H7 (cell line): ENCODE data around the gene CUX1. TPM values are rescaled to one million over a fixed set of nuclear protein-coding genes. Genes with fewer than 3 reads are reported as not detected.

Experiments used
- DNase-seq: peaks from one replicate; pipeline ENCODE4 v3.0.0; 2012
- H3K27me3 ChIP-seq: 2 replicates; pipeline ENCODE4 v1.6.0; 2011; ENCODE audit warnings: mild to moderate bottlenecking, low read length; ENCODE audit not compliant: control insufficient read depth, insufficient read depth
- H3K36me3 ChIP-seq: replicated peaks from 2 replicates; pipeline ENCODE4 v1.5.1; 2011; ENCODE audit warnings: low read length; ENCODE audit not compliant: control insufficient read depth, insufficient read depth
- H3K4me3 ChIP-seq: 2 replicates; pipeline ENCODE4 v1.5.1; 2011; ENCODE audit warnings: low read depth, mild to moderate bottlenecking, control low read depth, low read length, moderate library complexity; ENCODE audit not compliant: insufficient read depth
- total RNA-seq: library from RNA; depleted of rRNA; stranded (reverse); fragments of >200 nt; shearing (Covaris generic); gene quantifications from 2 replicates; pipeline ENCODE4 v1.2.3, GENCODE V29; 2014

CUX1 gene
- total RNA-seq, 1 experiment from 2014 or later = 28.2 TPM

GRCh38 chr7:102085218-102085772 is 267.9 kb downstream of the CUX1 start:
- H3K36me3 ChIP-seq = no peaks in the 10 kb centered on the region; the same call in 1 of the 2 replicates
- no peak for DNase-seq
- H3K27me3 ChIP-seq = no peaks in the 10 kb centered on the region
- H3K4me3 ChIP-seq = no peak overlapping the region

GRCh38 chr7:102089175-102090098 is 272.0 kb downstream of the CUX1 start:
- H3K4me3 ChIP-seq = no peak overlapping the region
- H3K27me3 ChIP-seq = no peaks in the 10 kb centered on the region
- no peaks in the 10 kb centered on the region for H3K36me3 ChIP-seq
- DNase-seq = no peak

DNA sequence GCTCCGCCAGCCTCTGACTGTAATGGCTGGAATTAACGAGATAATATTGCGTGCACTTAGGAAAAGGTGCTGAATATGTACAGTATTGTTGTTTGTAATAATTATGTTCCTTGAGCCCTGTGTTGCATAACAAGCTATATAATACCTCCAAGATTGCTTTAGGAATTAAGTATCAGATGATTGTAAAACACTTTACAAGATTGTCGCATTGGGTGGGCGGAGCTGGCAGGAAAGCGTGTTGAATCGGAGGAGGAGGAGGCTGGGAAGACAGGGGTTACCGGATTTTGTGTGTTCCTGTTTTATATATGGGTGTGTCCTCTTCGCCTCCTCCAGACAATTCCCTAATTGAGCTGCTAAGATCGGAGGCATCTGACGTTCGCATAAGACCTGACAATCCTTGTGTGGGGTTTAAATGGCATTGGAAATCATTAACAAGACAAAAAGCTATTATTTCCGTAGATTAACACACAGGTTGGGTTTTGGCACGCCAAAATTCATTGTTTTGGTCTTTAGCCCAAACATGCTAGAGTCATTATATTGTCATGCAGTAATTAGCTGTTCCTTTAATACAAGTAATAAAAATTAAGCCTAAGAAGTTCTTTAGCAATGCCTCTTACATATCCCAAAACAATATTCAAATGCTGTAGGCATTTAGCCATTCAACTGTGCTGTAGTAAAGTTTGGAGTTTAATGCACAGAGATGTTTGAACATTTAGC is 276.3 kb downstream of the CUX1 start:
- Histone ChIP-seq H3K36me3 (no peaks in the 10 kb centered on the region), H3K4me3 (no peak overlapping the region), H3K27me3 (no peaks in the 10 kb centered on the region)
- no peak for DNase-seq

DNA sequence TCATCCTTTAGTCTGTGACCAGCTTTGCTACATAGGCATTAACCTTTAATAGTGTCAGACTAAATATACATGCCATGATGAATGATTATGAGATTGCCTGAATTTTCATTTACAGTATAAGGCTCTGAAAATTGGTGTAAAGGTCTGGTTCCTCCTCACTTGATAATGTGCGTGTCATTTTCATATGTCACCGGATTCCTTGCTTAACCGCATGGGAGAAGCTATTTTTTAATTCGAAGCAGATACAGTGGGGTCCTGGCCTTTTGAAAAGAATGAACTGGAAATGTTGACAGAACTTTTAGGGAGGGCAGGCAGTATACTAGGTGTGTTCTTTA is 276.9 kb downstream of the CUX1 start:
- Histone ChIP-seq H3K27me3 (no peaks in the 10 kb centered on the region), H3K36me3 (no peaks in the 10 kb centered on the region), H3K4me3 (no peak overlapping the region)
- DNase-seq = no peak

GRCh38 chr7:102095321-102096011 is 278.0 kb downstream of the CUX1 start:
- Histone ChIP-seq H3K27me3 (no peaks in the 10 kb centered on the region), H3K4me3 (no peak overlapping the region), H3K36me3 (no peaks in the 10 kb centered on the region; the same call in 1 of the 2 replicates)
- DNase-seq = no peak

- H3K27me3 ChIP-seq = no peaks in the 10 kb centered on the region
- no peak overlapping the region for H3K4me3 ChIP-seq
- no peaks in the 10 kb centered on the region; the same call in 1 of the 2 replicates for H3K36me3 ChIP-seq
- no peak for DNase-seq
These were observed 278.5 kb downstream of the CUX1 start for GRCh38 chr7:102096012-102096332.

DNA sequence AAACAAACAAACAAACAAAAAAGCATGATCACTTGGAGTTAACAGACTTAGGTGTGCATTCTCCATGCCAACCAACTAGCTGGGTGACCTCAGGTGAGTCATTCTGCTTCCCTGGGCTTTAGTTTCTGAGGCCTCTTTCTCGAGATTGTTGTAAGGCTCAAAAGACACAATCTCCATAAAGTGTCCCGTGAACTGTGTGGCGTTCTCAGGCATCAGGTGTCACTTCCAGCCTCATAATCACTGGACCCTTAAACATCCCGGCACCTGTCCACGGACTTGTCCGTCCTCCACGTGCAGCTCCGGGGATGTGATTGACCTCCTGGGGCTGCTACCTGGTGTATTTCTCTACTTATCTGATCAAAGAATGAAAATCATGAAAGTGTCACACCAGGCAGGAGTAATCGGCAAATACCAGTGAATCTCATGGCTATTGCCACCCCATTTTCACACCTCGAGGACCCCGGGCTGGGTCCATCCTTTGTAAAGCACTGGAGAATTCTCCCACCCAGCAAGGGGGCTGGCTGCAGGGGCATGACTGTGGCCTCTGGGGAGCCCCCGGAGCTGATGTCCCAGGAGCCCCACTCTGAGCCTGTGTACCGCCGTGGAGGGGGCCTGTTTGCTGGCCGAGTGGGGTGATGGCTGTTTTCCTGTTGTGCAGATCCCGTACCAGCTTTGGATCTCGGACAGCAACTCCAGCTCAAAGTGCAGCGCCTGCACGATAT is 279.4 kb downstream of the CUX1 start:
- DNase-seq = no peak
- H3K4me3 ChIP-seq = no peak overlapping the region

GRCh38 chr7:102097601-102098161 is 280.3 kb downstream of the CUX1 start:
- H3K27me3 ChIP-seq = no peaks in the 10 kb centered on the region
- H3K4me3 ChIP-seq = no peak overlapping the region
- H3K36me3 ChIP-seq = peaks cover 2% of the 10 kb centered on the region; the same call in 1 of the 2 replicates
- no peak for DNase-seq

More for the DNA sequence above, 279.4 kb downstream of the CUX1 start:
- Histone ChIP-seq H3K36me3 (peaks cover under 1% of the 10 kb centered on the region; the same call in 1 of the 2 replicates), H3K27me3 (no peaks in the 10 kb centered on the region)

DNA sequence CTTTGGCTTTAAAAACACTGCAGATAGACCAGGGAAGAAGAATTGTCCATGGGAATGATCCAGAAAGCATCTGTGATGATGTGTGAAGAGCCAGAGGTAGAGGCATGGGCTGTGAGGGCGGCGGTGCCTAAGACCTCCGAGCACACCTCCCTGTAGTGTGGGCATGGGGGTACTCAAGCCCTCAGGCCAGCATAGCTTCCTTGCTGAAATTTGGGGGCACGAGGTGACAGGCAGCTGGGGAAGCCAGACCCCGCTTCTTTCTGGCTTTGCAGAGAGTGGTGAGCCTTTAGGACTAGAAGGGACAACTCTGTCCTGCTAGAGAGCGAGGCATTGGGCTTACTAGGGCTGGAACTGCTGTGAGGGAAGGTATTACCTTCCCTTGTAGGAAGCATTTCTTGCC is 281.6 kb downstream of the CUX1 start:
- no peak for DNase-seq
- H3K27me3 ChIP-seq = no peaks in the 10 kb centered on the region
- no peak overlapping the region for H3K4me3 ChIP-seq
- peaks cover 2% of the 10 kb centered on the region for H3K36me3 ChIP-seq

DNA sequence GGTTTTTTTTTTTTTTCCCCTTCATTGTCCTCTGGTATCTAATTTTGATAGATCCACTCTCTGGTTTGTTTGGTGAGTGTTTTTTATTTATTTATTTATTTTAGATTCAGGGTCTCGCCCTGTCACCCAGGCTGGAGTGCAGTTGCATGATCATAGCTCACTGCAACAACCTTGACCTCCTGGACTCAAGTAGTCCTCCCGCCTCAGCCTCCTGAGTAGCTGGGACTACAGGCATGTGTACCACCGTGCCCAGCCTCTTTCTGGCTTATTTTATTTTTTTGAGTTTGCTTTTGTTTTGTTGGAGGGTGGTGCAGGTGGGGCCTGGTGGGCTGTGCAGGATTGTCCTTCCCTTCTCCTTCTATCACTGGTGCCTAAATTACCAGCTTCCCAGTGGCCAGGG is 282.0 kb downstream of the CUX1 start:
- H3K36me3 ChIP-seq = peaks cover 2% of the 10 kb centered on the region
- no peak for DNase-seq
- no peak overlapping the region for H3K4me3 ChIP-seq
- H3K27me3 ChIP-seq = no peaks in the 10 kb centered on the region

DNA sequence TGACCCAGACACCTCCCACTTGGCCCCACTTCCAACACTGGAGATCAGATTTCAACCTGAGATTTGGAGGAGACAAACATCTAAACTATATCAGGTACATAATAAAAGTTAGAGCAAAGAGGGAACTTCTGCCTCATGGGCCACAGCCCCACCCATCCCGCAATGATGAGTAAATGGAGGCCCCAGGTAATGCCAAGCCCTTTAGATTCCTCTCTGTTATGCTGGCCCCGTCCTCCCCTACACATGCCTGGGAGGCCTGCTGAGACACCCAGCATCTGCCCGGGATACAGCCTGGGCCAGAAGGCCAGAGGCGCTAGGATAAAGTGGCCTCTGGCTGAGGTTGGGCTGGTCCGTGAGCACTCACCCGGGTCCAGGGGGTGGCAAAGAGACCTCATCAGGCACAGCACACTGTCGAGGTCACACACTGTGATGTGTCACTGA is 283.7 kb downstream of the CUX1 start:
- H3K36me3 ChIP-seq = peaks cover 4% of the 10 kb centered on the region
- H3K4me3 ChIP-seq = no peak overlapping the region
- DNase-seq = no peak
- no peaks in the 10 kb centered on the region for H3K27me3 ChIP-seq

DNA sequence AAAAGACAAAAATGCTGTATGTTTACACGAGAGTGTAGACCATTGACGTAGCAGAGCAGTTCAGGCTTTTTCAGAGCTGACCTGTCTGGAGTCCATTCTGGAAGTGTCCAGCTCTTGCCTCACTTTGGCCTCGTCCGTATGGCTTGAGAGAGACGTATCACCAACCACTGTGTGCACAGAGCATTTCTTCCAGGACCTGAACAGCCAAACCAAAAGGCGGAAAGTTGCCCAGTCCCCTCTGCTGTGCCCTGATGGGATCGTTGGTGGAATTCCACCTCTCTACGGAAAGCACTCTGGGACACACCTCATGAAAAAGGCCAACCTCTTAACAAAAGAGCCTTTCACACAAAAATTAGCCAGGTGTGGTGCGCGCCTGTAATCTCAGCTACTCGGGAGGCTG is 284.5 kb downstream of the CUX1 start:
- no peak for DNase-seq
- H3K27me3 ChIP-seq = no peaks in the 10 kb centered on the region
- no peak overlapping the region for H3K4me3 ChIP-seq
- H3K36me3 ChIP-seq = peaks cover 7% of the 10 kb centered on the region

DNA sequence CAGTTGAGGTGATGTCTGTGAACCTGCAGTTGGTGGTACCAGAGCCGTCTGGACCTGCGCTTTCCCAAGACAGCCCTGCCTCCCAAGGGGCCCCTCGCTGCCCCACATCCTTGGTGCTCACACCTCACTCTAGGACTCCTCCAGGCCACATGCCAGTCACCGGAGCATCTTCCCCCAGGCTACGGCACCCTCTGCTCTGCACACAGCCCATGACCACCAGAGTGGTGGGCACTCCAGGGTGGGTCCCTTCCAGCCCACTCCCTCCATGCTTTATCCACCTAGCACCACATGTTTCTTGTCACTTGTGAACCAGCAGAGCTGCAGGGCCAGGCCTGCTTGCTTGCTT is 285.6 kb downstream of the CUX1 start:
- H3K4me3 ChIP-seq = no peak overlapping the region
- no peaks in the 10 kb centered on the region for H3K27me3 ChIP-seq
- peaks cover 7% of the 10 kb centered on the region for H3K36me3 ChIP-seq
- no peak for DNase-seq

DNA sequence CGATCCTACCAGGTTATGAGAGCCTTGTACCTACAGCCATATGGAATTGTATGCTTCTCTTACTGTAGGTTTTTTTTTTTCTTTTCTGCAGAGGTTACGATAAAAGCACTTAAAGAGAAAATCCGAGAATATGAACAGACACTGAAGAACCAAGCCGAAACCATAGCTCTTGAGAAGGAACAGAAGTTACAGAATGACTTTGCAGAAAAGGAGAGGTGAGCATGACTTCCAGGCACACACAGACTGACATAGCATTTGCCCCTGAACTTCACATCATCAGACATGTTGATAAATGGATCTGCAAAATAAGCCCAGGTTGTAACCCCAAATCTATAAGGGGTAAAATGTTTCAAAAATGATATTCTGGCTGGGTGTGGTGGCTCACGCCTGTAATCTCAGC is 286.8 kb downstream of the CUX1 start:
- Histone ChIP-seq H3K4me3 (no peak overlapping the region), H3K27me3 (no peaks in the 10 kb centered on the region), H3K36me3 (peaks cover 7% of the 10 kb centered on the region)
- no peak for DNase-seq
